Transverse colon (tissue), 4 donors: Measurements from ENCODE around the gene PSKH1. TPM values are rescaled to one million over a fixed set of nuclear protein-coding genes. Genes with fewer than 3 reads are reported as not detected.

Experiments used
- DNase-seq: peaks from one replicate; pipeline ENCODE4 v3.0.0-alpha.2; 2019
- H3K27ac ChIP-seq, 4 donors: fragments of 200-600 bp; sonication (generic); 2 replicates each; pipeline ENCODE4 v1.5.1; 2016 to 2018; ENCODE audit warnings: inconsistent platforms in 4 of 4
- H3K27me3 ChIP-seq: fragments of 200-600 bp; sonication (generic); 2 replicates; pipeline ENCODE4 v1.5.1; 2017; ENCODE audit warnings: inconsistent platforms
- H3K36me3 ChIP-seq, 4 donors: fragments of 200-600 bp; sonication (generic); 2 replicates each; pipeline ENCODE4 v1.5.1; 2017 to 2019; ENCODE audit warnings: inconsistent platforms in 4 of 4
- H3K4me1 ChIP-seq, 4 donors: fragments of 200-600 bp; sonication (generic); 2 replicates each; pipeline ENCODE4 v1.5.1; 2017 to 2020; ENCODE audit warnings: inconsistent platforms in 4 of 4
- H3K4me3 ChIP-seq, 4 donors: fragments of 200-600 bp; sonication (generic); 1 replicate in 1 of 4; 2 replicates in 3 of 4; pipeline versions ENCODE4 v1.5.1 to v1.6.1; 2017 to 2019; ENCODE audit warnings: inconsistent platforms in 4 of 4
- H3K9me3 ChIP-seq, 2 donors: fragments of 200-600 bp; sonication (generic); 2 replicates each; pipeline ENCODE4 v1.5.1; 2017 to 2019; ENCODE audit warnings: inconsistent platforms in 2 of 2
- CTCF ChIP-seq, 5 experiments: fragments of 200-600 bp in 3 of 5; fragments of 450-650 bp in 2 of 5; sonication (generic) in 3 of 5; IDR thresholded peaks; 1 replicate in 2 of 5; 2 replicates in 3 of 5; pipeline ENCODE4 v1.5.1; 2016 to 2017; ENCODE audit warnings: antibody characterized with exemption in 5 of 5, inconsistent platforms in 3 of 5, mild to moderate bottlenecking in 2 of 5, moderate library complexity in 1 of 5
- EP300 ChIP-seq: sonication (generic); formaldehyde crosslinking; IDR thresholded peaks from one replicate; pipeline ENCODE4 v1.6.1; 2017; ENCODE audit warnings: antibody characterized with exemption, low read depth
- POLR2A ChIP-seq: fragments of 450-650 bp; IDR thresholded peaks from one replicate; pipeline ENCODE4 v1.6.1; 2016; ENCODE audit warnings: antibody characterized with exemption, mild to moderate bottlenecking, moderate library complexity
- POLR2AphosphoS5 ChIP-seq, 3 donors: sonication (generic); formaldehyde crosslinking; IDR thresholded peaks; one replicate each; pipeline ENCODE4 v1.6.1; 2016; ENCODE audit warnings: antibody characterized with exemption in 3 of 3
- WGBS, 2 donors: methylation state at CpG; one replicate each; pipeline ENCODE4 v1.1.5; 2018; ENCODE audit warnings: low coverage in 1 of 2; 5-methylcytosine and 5-hydroxymethylcytosine counted together
- in situ Hi-C, 4 donors: fragments of 200-750 bp; cut with MboI; loops; one replicate each; pipeline versions ENCODE4 v1.15.0 to v1.15.1; 2017; ENCODE audit warnings: low sequenced_read_pairs in 3 of 4, low pct_ligation_motif_present in 1 of 4, low pct_unique_long_range_greater_than_20kb in 1 of 4
- intact Hi-C: fragments of 100-400 bp; cut with DNase I; formaldehyde crosslinking; loops from one replicate; pipeline ENCODE4 v1.15.1; 2023; ENCODE audit warnings: low total_unique reads
- total RNA-seq, 4 donors: library from RNA; depleted of rRNA; stranded (reverse); fragments of >200 nt; gene quantifications; one replicate each; pipeline ENCODE4 v1.1.0, GENCODE V29; 2016

The PSKH1 gene
- total RNA-seq, 4 donors from 2014 or later, result 24.1 to 132 (median 56.2) TPM

GRCh38 chr16:67853670-67854069 lies 39.4 kb upstream of the PSKH1 start:
- TF ChIP-seq POLR2A (no peak), CTCF (IDR thresholded peaks at IDR 0.05) (no peak), POLR2AphosphoS5 (IDR thresholded peaks at IDR 0.05) (no peak), EP300 (no peak)
- no peak overlapping the region for H3K4me3 ChIP-seq
- no peaks in the 10 kb centered on the region for H3K36me3 ChIP-seq
- in situ Hi-C loops, result no loop called here
- intact Hi-C loops, result no loop called here
- H3K27ac ChIP-seq, result no peak overlapping the region
- no peaks in the 10 kb centered on the region for H3K9me3 ChIP-seq
- WGBS, 2 donors, result 95% methylated on average over 3 of the region's 3 CpGs; no CpG with 5 or more reads in 1 of the 2 donors
- H3K27me3 ChIP-seq, result no peaks in the 10 kb centered on the region
- peaks cover 9 to 30% (median 28%) of the 10 kb centered on the region in 4 donors for H3K4me1 ChIP-seq
- no peak for DNase-seq

- peaks cover 9 to 35% (median 28%) of the 10 kb centered on the region in 4 donors for H3K4me1 ChIP-seq
- no peak for TF ChIP-seq EP300
- no peak for TF ChIP-seq CTCF (IDR thresholded peaks at IDR 0.05)
- no peak for TF ChIP-seq POLR2A
- no peak for TF ChIP-seq POLR2AphosphoS5 (IDR thresholded peaks at IDR 0.05)
- DNase-seq, result no peak
- H3K4me3 ChIP-seq, result no peak overlapping the region
- in situ Hi-C loops, result no loop called here
- intact Hi-C loops, result no loop called here
- WGBS, 2 donors, result 62 to 89% methylated on average over 2 to 9 of the region's 10 CpGs
- H3K36me3 ChIP-seq, result no peaks in the 10 kb centered on the region
- no peak overlapping the region for H3K27ac ChIP-seq
- no peaks in the 10 kb centered on the region for H3K27me3 ChIP-seq
- H3K9me3 ChIP-seq, result no peaks in the 10 kb centered on the region
Measured at GRCh38 chr16:67855789-67856188, 37.3 kb upstream of the PSKH1 start.

DNA sequence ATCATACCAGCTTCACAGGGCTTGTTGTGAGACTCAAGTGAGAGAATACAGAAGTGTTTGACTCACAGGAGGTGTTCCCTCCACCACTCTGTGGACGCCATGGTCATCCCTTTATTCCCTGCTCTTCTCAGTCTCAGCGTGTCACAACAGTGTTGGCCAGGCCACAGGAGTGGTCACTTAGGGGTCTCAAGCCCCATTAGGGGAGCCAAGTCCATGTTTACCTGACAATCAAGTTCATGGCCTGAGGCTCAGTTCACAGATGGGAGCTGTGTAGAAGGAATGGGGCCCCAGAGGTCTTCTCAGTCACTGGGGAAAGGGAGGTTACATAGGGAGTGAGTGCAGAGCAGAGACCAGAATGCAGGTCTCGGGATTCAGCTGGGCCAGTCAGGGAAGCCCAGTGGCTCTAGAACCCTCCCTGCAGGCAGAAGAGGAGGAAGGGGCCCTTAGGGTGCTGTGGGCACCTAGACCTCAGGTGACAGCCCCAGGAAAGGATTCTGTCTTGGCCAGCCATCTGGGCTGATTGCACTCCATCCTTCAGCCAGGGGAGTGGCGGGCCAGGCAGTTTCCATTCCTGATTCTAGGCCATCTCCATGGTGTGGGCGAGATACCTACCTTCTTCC lies 36.0 kb upstream of the PSKH1 start:
- Histone ChIP-seq H3K4me1 (peaks cover 9 to 42% (median 28%) of the 10 kb centered on the region in 4 donors), H3K4me3 (no peak overlapping the region), H3K27me3 (no peaks in the 10 kb centered on the region), H3K27ac (peak overlapping the region; percentile 71 to 76 (median 76)), H3K9me3 (no peaks in the 10 kb centered on the region), H3K36me3 (no peaks in the 10 kb centered on the region)
- WGBS, 2 donors, result 83 to 95% methylated on average over 1 to 5 of the region's 5 CpGs
- TF ChIP-seq POLR2A (no peak), EP300 (no peak), CTCF (IDR thresholded peaks at IDR 0.05) (no peak), POLR2AphosphoS5 (IDR thresholded peaks at IDR 0.05) (no peak)
- intact Hi-C loops, result no loop called here
- no peak for DNase-seq
- in situ Hi-C loops, result no loop called here

GRCh38 chr16:67857547-67858233 lies 35.4 kb upstream of the PSKH1 start:
- DNase-seq, result peak; percentile 75
- no peaks in the 10 kb centered on the region for H3K9me3 ChIP-seq
- no peaks in the 10 kb centered on the region for H3K27me3 ChIP-seq
- H3K4me1 ChIP-seq, result peaks cover 9 to 47% (median 31%) of the 10 kb centered on the region in 4 donors
- WGBS, 2 donors, result 27 to 56% methylated on average over 3 of the region's 3 CpGs
- no peaks in the 10 kb centered on the region for H3K36me3 ChIP-seq
- intact Hi-C loops, result no loop called here
- H3K27ac ChIP-seq, result peak overlapping the region; percentile 75 to 84 (median 76)
- in situ Hi-C loops, result no loop called here
- no peak overlapping the region for H3K4me3 ChIP-seq
- TF ChIP-seq POLR2AphosphoS5 (IDR thresholded peaks at IDR 0.05), result peak in 2 of 3 donors; percentile 63 to 64
- no peak for TF ChIP-seq POLR2A
- peak; percentile 16 for TF ChIP-seq EP300
